ENCODE results near the gene PHF21A.
"Not testable (repeated sequence)": the region's sequence is repeated elsewhere in the genome, so short reads cannot be mapped to it uniquely, and the experiment has no call there.

Gene PHF21A

DNA sequence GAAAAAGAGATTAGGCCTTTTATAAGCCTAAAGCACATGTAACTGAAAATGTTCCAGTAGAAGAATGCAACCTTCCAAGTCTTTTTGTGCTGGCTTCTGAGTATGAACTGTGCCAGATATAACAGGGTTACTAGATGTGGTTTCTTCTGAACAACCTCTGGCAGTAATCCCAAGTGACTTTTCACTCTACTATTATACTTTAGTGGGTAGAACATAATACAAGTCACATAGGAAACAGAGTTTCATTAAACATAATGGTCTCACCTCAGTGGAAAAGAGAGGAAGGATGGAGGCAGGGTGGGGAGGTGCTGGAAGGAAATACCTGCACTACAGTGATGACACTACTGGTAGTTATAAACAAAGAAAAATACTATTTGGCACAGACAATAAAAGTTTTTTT lies 81.3 kb downstream of the PHF21A start:
- in situ Hi-C loops (cut with MboI; ENCODE audit: low sequenced_read_pairs) = no loop called here

DNA sequence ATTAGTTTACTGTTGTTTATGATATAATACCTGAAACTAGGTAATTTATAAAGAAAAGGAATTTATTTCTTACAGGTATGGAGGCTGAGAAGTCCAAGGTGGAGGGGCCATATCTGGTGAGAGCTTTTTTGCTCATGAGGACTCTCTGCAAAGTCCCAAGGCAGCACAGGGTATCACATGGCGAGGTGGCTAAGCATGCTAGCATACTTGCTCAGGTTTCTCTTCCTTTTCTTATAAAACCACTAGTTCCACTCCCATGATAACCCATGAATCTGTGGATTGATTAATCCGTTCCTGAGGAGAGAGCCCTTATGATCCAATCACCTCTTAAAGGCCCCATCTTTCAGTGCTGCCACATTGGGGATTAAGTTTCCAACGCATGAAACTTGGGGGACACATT lies 82.7 kb downstream of the PHF21A start:
- in situ Hi-C loops (cut with MboI; ENCODE audit: low sequenced_read_pairs) = no loop called here

DNA sequence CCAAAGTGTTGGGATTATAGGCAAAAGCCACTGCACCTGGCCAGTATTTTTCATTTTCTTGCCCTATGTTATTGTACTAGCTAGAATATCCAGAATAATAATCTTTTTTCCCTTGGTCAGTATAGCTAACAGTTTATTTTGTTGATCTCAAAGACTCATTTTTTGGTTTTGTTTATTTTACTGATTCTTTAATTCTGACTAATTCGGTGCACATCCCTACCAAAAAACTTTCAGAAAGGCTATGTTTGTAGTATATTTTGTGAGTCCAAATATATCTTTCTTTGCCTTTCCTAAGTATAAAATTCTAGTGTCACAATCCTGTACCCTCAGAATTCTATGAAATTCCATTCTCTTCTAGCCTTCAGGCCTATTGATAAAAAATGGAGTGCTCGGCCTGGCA lies 84.3 kb downstream of the PHF21A start:
- in situ Hi-C loops (cut with MboI; ENCODE audit: low sequenced_read_pairs) = no loop called here

DNA sequence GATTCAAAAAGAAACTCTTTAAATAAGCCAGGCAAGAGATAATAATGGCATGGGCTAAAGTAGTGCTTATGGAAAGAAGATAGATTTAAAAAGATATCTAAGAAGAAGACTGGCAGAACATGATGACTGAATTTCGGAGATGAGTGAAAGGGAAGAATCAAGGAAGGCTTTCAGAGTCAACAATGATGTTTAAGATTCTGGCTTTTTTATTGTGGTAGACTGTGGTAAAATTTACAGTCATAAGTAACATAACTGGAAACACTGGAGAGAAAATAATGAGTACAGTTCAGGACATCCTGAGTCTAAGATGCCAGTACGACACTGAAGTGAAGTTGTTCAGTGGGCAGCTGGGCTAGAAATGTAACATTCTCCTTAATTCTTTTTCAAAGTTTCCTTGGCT lies 85.2 kb downstream of the PHF21A start:
- in situ Hi-C loops (cut with MboI; ENCODE audit: low sequenced_read_pairs) = no loop called here

DNA sequence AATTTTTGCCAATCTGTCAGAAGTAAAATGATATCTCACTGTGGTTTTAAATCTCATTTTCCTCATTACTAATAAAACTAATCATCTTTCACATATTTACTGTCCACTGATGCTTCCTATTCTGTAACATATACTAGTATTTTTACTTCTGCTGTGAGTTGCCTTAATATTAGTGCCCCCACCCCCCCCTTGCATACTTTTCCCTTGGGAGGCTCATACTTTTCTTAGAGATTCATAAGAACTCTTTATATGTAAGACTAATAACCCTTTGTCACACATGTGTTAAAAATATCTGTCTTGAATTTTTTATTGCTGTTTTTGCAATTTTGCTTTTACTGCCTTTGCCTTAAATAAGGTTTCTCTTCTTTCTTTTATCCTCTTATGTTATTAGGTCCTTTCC lies 87.2 kb downstream of the PHF21A start:
- in situ Hi-C loops (cut with MboI; ENCODE audit: low sequenced_read_pairs) = no loop called here

DNA sequence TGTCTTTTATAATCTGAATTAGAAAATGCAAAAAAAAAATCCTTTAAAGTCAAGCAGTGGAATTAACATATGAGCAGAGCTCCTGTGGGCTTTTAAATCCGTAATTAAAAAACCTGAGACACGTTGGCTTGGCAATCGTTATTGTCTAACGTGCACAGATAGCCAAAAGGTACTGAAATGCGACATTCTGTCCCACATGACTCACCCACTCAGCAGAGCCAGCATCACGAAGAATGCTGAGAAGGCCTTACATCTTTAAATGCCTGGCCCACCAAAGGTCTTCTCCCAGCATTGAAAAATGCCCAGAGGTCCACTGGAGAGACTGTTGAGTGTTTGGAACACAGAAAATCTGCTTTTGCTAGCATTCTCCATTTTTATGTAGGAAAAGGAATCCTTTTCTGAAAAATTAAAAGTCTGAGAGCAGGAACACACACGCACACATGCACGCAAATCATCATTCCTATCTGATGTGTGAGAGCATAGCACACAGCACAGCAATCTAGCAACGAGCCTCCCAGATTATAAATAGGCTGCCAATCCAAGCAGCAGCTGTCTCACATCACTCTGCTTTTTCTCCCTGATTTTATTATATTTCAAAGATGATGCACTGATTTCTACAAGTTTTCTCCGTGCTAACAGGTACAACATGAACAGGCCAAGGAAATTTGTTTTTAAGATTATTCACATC lies 94.5 kb downstream of the PHF21A start:
- in situ Hi-C loops (cut with MboI; ENCODE audit: low sequenced_read_pairs) = no loop called here

DNA sequence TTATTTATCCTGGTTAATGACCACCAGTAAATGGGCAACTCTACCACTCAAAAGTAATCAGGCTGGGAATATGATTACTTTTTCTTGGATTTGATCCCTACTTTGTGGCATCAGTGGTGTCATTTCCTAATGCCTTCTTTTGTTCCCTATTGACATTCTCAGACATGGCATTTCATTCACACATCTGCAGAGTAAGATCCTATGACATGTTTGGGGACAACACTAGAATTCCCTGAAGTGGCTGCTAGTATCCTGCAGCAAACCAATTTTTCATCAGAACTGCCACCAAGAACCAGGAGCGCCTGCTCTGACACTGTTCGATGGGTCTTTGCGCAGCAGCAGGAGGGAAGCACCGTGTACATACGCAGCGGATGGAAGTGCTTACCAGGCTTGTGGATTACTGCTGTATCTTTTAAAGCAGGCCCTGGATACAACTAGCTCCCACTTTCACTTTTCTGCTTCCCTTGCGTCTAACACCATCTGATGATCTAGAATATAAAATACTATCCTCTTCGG lies 101.1 kb downstream of the PHF21A start:
- in situ Hi-C loops (cut with MboI; ENCODE audit: low sequenced_read_pairs) = no loop called here

DNA sequence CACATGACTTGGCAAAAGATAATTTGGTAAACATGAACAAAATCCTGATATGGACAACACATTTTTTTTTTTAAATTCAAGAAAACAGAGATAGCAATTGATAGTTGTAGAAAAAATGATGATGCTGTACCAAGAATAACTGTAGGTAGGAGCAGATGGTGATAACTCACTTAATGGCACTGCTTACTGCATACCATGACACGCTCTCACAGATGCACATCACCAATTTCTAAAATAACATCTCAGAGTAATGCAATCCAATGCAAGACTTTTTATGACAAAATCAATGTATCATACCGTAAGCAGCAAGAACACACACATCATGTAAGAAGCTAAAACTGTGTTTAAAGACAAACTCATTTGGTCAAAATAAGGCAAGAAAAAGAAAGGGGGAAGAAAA lies 102.6 kb downstream of the PHF21A start:
- in situ Hi-C loops (cut with MboI; ENCODE audit: low sequenced_read_pairs) = no loop called here

DNA sequence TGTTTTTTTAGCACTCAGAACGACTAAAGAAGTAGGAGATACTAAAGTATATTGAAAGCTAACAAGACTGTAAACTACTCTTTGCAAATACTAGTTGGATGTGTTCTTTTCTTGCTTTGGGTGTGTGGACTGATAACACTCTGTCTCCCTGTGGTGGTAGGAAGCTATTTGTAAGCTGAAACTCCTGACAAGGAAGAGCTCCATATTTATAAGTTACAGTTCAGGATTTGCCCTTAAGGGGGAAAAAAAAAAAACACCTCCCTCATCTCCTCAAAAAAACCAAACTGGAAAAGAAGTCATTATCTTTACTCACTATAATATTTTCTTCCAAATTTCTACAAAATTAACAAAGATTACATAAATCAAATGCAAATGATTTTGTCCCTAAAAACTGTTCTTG lies 103.9 kb downstream of the PHF21A start:
- in situ Hi-C loops (cut with MboI; ENCODE audit: low sequenced_read_pairs) = no loop called here

DNA sequence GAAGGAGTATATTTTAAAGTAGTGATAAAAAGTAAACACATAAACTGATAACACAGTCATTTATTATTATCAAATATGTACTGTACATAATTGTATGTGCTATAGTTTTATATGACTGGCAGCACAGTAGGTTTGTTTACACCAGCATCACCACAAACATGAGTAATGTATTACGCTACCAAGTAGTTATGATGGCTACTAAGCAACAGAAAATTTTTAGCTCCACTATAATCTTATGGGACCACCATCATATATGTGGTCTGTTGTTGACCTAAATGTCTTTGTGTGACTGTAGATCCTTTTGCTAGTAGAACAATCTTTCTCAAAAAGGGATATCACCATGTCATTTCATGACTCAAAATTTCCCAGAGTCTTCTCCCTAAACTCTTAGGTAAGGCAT lies 105.3 kb downstream of the PHF21A start:
- in situ Hi-C loops (cut with MboI; ENCODE audit: low sequenced_read_pairs) = no loop called here

DNA sequence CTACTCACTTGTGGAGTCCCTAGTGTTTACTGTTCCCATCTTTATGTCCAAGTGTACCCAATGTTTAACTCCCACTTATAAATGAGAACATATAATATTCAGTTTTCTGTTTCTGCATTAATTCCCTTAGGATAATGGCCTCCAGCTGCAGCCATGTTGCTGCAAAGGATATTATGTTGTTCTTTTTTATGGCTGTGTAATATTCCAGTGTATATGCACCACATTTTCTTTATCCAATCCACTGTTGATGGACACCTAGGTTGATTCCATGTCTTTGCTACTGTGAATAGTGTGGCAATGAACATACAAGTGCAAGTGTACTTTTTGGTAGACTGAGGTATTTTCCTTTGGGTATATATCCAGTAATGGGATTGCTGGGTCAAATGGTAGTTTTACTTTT lies 107.1 kb downstream of the PHF21A start:
- in situ Hi-C loops (cut with MboI; ENCODE audit: low sequenced_read_pairs) = not testable (repeated sequence)

DNA sequence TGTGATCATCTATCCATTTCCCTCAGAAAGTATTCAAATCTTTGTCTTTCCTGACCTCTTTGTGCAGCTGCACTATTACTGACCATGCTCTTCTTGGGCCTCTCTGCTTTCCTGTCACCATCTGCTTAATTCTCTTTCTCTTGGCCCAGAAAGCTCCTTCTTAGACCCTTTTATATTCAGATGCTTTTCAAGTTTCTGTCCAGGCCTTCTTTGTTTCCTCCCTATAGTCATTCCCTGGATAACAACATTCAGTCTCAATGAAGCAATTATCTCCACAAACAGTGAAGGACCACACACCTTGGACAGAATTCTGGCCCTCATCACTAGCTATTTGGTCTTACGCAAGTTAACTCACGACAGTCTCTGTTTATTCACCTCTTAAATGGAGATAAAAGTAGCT lies 109.1 kb downstream of the PHF21A start:
- in situ Hi-C loops (cut with MboI; ENCODE audit: low sequenced_read_pairs) = no loop called here

DNA sequence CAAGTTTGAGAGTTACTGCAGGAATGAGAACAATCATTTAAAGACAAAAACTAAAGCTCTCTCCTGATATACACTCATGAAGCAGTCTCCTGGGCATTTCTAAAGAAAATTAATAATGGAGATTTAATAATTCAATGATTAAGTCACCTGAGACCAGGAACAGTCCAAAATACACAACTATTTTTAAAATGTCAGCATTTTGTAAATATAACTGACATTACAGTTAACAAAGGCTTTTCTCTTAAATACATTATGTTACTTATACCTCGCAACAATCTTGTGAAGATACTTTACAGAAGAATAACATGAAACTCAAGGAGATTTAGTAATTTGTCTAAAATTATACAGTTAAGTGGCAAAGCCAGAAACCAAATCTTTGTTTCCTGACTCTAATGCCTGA lies 111.2 kb downstream of the PHF21A start:
- in situ Hi-C loops (cut with MboI; ENCODE audit: low sequenced_read_pairs) = no loop called here

DNA sequence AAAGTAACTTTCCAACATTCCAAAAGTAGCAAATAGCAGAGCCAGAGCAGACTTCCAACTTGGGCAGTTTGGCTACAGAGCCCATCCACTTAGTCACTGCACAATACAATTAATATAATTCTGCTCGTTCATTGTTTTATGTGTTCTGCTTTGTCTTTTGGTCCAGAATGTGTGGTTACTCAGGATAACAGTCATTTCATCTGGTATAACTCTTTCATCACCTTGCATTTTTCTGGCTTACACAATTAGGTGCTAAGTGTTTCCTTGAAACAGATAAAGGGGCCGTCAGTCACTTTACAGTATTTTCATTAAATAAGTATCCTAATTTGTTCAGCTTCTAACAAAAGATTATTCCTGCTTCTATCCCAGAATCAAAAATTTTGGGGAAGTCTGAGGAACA lies 111.6 kb downstream of the PHF21A start:
- in situ Hi-C loops (cut with MboI; ENCODE audit: low sequenced_read_pairs) = no loop called here

DNA sequence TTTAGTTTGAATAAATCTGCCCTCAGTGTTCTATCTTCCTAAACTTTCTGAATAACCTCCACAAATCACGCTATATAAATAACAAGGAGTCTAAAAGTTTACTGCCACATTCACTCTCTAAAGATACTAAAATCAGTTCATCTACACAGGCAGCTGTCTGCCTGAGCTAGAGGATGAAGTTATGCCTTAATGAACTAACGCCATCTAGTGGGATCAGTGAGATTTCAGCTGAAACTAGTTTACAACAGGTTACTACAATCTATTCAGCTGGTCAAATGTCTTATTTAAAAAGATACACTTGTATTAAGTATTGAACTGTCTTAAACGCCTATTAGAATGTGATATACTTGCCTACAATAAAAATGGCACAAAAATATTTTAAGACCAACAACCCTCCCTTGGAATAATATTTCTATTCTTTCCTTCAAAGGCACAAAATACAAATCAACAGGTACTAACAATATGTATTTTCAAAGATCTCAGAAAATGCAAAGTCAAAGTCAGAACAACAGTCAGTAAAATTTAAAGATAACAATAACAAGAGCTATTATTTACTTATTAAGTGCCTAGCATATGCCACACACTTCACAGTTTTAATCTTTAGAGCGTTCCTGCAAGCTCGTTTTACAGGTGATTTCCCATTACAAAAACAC lies 114.7 kb downstream of the PHF21A start:
- in situ Hi-C loops (cut with MboI; ENCODE audit: low sequenced_read_pairs) = no loop called here

DNA sequence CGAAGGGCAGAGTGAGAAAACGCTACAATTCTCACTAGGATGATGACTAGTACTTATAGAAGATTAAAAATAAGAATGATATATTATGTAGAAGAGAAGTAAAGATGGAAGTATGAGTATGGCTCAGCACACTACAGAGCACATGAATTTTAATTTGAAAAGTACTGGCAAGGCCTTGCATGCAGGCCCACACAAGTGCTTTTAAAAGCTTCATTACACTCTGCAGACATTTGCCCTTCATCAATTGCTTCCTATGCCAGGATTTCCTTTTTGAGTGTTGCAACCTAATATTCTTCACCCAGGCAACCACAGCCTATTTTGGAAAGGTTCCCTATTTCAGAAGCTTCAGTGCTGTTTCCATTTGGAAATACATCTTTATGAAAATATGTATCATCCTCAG lies 117.7 kb downstream of the PHF21A start:
- in situ Hi-C loops (cut with MboI; ENCODE audit: low sequenced_read_pairs) = no loop called here

DNA sequence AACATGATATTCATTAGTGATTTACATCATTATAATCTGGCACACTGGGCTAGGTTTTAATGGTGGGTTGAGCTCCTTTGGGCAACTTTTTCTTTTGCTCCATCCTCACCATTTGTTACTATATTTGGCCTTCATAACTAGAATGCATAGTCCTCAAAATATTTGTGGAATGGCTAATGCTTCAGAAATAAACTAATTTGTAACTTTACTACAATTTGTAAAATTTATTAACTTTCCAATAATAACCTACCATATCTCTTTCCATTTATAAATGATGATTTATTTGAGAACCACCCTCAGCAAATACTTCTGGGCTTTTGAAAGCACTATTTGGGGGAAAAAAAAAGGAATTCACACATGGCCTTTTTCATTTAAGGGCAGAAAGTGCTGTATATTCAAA lies 119.1 kb downstream of the PHF21A start:
- in situ Hi-C loops (cut with MboI; ENCODE audit: low sequenced_read_pairs) = no loop called here

DNA sequence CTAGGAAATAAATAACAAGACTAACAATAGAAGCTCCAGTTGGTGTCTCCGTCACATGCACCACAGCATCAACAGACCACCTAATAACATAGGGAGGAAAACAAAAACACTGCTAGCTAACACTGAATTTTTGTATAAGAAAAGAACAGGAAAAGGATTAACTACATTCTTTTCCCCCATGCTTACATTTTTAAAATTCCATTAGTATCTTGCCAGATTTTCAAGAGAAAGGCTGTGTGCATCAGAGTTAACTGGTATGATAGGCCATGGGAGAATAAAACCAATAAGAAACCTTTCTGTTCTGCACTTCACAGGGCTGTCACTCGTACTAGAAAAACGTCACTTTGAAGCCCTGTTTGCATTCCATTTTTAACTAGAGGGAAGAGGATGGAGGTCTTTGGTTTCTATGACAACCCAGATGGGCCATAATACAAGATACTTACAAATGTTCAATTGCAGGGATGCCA lies 119.8 kb downstream of the PHF21A start:
- in situ Hi-C loops (cut with MboI; ENCODE audit: low sequenced_read_pairs) = no loop called here

DNA sequence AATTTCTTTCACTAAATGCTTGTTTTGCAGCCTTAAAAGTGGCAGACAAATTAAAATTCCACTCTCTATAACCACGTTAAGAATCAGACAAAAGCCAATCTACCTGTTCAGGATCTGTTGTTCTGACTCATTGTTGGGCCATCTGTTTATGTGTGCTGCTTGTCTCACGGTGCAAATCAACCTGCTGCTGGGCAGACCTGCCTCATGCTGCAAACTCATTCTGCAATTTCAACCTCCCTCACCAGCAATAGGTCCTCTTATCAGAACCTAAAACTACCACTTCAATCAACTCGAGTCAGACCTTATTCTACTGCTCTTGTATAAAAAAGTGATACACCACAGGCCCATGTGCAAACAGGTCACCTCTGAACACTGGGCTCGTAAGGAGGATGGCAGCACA lies 123.7 kb downstream of the PHF21A start:
- in situ Hi-C loops (cut with MboI; ENCODE audit: low sequenced_read_pairs) = no loop called here

DNA sequence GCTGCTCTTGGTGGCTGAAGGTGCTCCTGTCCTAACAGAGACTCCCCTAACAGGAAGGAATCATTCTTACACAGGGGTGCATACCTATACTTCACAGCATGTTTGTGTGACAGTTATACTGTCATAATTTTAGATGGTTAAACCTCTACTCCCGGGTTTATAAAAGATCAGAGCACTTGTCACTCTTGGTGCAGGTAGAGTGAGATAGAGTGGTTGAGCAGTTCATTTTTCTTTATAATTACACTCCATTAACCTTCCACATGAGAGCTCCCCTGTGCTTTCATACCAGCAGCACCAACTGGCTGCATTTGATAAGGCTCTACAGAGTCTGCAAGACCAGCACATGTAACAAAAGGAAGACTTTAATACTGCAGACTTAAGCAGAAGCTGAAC lies 125.9 kb downstream of the PHF21A start:
- in situ Hi-C loops (cut with MboI; ENCODE audit: low sequenced_read_pairs) = no loop called here

DNA sequence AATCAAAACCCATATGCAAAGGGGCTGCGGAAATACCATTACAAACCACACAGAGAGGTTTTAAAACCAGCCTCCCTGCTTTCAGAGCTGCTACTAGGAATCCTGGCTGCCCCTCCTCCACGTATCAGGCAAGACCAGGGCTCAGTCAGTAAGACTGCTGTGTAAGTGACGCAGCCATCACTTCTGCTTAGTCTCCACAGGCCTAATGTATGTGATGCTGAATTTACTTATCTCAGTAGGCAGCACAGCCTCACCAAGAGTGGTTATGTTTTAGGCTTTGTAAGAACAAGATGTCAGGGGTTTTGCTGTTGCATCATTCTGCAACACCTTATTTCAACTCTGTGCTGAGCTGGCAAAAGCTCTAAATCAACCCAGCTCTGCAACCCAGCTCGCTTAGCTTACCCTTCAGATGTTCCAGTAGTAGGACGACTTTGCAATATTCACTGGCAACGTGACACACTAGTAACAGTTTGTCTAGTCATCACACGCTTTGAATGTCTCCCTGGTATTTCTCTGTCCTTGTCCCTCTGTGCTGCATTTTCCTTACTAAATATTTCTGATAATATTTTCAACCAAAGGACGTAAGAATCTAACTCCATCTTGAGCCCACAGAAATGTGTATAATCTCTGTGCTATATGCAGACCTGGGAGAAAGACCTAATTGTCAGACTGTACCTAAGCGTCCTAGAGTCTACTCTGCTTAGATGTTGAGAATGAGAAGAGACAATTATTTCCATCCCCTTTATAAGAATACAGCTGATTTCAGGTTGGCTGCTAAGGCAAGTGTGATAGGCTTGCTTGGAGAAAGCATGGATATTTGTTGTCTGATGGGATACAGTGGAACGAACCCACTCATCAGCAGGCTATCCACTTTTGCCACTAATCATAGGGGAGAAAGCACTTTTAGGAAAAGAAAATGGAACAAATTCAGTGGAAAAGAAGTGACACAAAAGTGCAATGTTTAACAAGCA lies 126.6 kb downstream of the PHF21A start:
- in situ Hi-C loops (cut with MboI; ENCODE audit: low sequenced_read_pairs) = no loop called here

Data from hTERT RPE-1 (cell line).